Measurements from ENCODE around the gene NFATC3. TPM values are rescaled to one million over a fixed set of nuclear protein-coding genes. Genes with fewer than 3 reads are reported as not detected.
A peak's percentile ranks its signal among the peaks of the same experiment; 100 is the strongest.

The NFATC3 gene
- total RNA-seq, 1 donor: 153 TPM

- Histone ChIP-seq H3K27me3 (ENCODE audit: insufficient read depth, low read length) (peaks cover 2% of the 10 kb centered on the region), H3K9me3 (ENCODE audit: low read depth, low read length) (no peaks in the 10 kb centered on the region), H3K4me3 (ENCODE audit: low read length) (no peak overlapping the region)
These were observed 145.8 kb downstream of the NFATC3 start for GRCh38 chr16:68230956-68231355.

GRCh38 chr16:68231384-68232136 lies 146.4 kb downstream of the NFATC3 start:
- H3K4me1 ChIP-seq (ENCODE audit: insufficient read depth, low read length): peaks cover 22% of the 10 kb centered on the region

More at GRCh38 chr16:68230956-68231355, 145.8 kb downstream of the NFATC3 start:
- peaks cover 22% of the 10 kb centered on the region for H3K4me1 ChIP-seq (ENCODE audit: insufficient read depth, low read length)

DNA sequence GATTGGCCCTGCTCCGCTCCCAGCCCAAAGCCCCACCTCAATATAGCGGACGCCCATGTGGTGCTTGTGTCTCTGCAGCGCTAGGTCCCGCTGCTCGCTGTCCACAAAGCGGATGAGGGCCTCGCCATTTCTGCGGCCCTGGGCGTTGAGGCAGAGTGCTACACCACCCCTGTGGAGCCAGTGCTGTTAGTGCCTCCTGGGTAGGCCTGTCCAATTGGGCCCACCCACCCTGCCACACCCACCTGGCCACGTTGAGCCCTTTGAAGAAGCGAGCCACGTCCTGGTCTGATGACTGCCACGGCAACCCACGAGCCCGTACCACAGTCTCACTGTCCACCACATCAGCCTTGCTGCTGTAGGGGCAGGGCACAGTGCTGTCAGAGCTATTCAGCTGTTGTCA lies 147.2 kb downstream of the NFATC3 start:
- Histone ChIP-seq H3K4me3 (ENCODE audit: low read length) (no peak overlapping the region), H3K27me3 (ENCODE audit: insufficient read depth, low read length) (peaks cover 7% of the 10 kb centered on the region), H3K4me1 (ENCODE audit: insufficient read depth, low read length) (peaks cover 25% of the 10 kb centered on the region), H3K9me3 (ENCODE audit: low read depth, low read length) (no peaks in the 10 kb centered on the region)

More at GRCh38 chr16:68231384-68232136, 146.4 kb downstream of the NFATC3 start:
- Histone ChIP-seq H3K27me3 (ENCODE audit: insufficient read depth, low read length) (peaks cover 7% of the 10 kb centered on the region), H3K9me3 (ENCODE audit: low read depth, low read length) (no peaks in the 10 kb centered on the region), H3K4me3 (ENCODE audit: low read length) (no peak overlapping the region)

DNA sequence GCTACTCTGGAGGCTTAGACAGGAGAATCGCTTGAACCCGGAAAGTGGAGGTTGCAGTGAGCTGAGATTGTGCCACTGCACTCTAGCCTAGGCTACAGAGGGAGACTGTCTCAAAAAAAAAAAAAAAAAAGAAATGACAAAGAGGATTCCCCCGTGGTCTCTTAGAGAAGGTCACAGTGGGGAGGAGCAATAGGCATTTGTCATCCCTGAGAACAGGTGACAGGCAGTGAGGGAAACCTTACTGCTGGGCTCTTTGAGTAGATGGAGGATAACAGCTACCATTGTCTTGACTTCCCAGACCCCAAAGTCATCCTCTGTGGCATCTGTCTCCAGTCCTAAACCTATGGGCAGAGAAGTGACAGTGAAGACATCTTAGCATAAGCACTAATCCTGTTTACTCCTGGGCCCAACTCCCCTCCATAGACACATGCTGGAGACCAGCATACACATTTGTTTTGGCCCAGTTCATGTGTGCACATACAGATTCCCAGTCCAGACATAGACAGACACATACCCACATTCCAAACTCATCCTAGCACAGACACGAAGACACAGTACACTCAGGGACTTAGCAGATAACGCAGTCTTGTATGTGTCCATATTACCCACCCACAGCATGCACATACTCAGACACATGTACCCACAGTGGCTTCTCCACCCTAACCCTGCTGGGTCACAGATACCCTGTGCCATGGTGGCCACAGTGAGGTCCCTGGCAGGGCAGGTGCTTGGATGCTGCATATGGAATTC lies 148.1 kb downstream of the NFATC3 start:
- H3K4me3 ChIP-seq (ENCODE audit: low read length): no peak overlapping the region
- H3K27me3 ChIP-seq (ENCODE audit: insufficient read depth, low read length): peaks cover 7% of the 10 kb centered on the region
- no peaks in the 10 kb centered on the region for H3K9me3 ChIP-seq (ENCODE audit: low read depth, low read length)
- H3K4me1 ChIP-seq (ENCODE audit: insufficient read depth, low read length): peaks cover 23% of the 10 kb centered on the region

- no peaks in the 10 kb centered on the region for H3K9me3 ChIP-seq (ENCODE audit: low read depth, low read length)
These were observed 148.6 kb downstream of the NFATC3 start for GRCh38 chr16:68233835-68234187.

DNA sequence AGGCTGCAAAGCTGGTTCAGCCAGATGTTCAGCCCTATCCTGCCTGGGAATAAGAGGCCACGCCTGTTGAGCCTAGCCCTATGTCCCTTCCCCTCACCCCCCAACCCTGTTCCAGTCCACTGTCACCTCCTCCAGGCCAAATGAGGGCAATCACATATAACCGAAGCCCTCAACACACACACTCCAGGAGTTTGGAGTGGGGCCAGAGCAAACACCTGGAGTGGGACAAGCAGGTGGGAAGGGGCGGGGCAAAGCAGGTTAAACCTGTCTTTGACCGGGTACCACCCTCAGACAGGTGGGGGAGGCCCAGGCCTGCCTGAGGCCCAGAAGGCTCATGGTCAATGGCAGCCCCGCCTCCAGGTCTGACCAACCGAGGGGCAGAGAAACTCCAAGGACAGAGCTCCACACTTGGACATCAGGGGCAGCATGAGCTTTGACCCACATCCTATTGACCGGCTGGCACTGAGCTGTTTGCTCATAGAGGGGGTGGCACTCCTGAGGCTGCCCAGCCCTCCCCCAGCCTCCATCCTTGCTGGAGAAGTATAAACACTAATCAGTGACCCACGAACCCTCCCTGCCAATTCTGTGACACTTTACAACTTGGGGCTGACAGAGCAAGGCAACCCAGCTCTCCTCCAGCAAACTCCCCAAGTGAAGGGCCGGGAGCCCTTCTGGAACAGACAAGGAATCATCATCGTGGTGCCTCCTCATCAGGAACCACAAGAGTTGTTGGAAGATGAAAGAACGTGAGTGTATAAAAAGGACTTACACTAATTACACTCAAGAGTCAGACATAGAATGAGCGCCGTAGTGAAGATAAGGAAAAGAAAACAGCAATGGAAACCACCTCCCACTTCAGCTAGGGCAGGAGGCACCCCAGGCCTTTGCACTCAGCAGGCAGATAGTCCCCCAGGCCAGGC lies 149.3 kb downstream of the NFATC3 start:
- Histone ChIP-seq H3K27me3 (ENCODE audit: insufficient read depth, low read length) (peaks cover 7% of the 10 kb centered on the region), H3K9me3 (ENCODE audit: low read depth, low read length) (no peaks in the 10 kb centered on the region), H3K4me1 (ENCODE audit: insufficient read depth, low read length) (peaks cover 32% of the 10 kb centered on the region), H3K4me3 (ENCODE audit: low read length) (no peak overlapping the region)

More at GRCh38 chr16:68233835-68234187, 148.6 kb downstream of the NFATC3 start:
- Histone ChIP-seq H3K4me3 (ENCODE audit: low read length) (no peak overlapping the region), H3K27me3 (ENCODE audit: insufficient read depth, low read length) (peaks cover 7% of the 10 kb centered on the region), H3K4me1 (ENCODE audit: insufficient read depth, low read length) (peaks cover 27% of the 10 kb centered on the region)

DNA sequence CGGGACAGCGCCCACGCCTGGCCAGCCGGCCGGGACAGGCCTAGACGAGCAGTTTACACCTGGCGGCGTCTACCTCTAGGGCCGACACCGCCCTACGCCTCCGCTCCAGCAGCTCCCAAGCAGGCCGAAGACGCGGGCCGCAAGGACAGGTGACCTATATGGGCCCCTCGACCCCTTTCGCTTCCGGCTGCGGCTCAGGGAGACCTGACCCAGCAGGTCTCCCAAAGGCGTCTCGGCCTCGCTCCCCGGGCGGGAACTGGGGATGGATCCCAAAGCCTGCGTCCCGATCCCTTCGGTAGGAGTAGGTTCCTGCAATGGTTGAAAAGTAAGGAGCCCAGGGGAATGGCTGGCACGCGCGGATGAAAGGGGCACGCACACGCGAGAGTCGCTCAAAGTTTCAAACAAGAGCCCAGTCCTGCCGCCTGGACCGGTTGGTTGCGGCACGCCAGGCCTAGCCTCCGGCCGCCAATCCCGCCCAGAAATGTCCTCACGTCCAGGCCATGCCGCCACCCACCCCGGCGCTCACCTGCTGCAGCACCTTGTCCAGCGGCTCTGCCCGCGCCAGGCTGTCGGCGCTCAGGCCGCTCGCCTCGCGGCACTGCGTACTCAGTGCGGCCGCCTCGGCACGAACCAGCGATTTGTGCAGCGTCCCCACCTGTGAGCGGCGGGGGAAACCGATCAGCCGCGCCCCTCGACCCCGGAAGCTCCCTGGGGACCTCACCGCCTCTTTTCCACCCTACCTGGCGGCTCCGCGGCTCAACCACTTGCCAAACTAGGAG lies 150.1 kb downstream of the NFATC3 start:
- Histone ChIP-seq H3K4me3 (ENCODE audit: low read length) (no peak overlapping the region), H3K27me3 (ENCODE audit: insufficient read depth, low read length) (peaks cover 7% of the 10 kb centered on the region), H3K4me1 (ENCODE audit: insufficient read depth, low read length) (peaks cover 40% of the 10 kb centered on the region), H3K9me3 (ENCODE audit: low read depth, low read length) (no peaks in the 10 kb centered on the region)

DNA sequence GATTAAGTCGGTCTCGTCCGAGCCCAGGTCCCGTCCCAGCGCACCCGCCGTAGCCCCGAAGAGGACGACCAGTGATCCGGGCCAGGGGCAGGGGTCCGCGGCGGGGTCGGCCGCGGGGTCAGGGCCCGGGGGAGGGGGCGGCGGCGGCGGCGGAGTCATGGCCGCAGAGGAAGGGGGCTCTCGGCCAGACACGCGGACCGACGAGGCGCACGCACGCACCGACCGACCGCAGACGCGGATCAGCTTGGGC lies 150.6 kb downstream of the NFATC3 start, which contains the start of gene ESRP2:
TSS of gene ESRP2 (minus strand) at position 241 of the 250 bp plus-strand sequence. CDS start at position 159, 82 bp downstream.
- H3K4me1 ChIP-seq (ENCODE audit: insufficient read depth, low read length): peaks cover 40% of the 10 kb centered on the region
- no peaks in the 10 kb centered on the region for H3K9me3 ChIP-seq (ENCODE audit: low read depth, low read length)
- peaks cover 7% of the 10 kb centered on the region for H3K27me3 ChIP-seq (ENCODE audit: insufficient read depth, low read length)
- peak within 1 kb of the TSS; percentile 7 for H3K4me3 ChIP-seq (ENCODE audit: low read length)

DNA sequence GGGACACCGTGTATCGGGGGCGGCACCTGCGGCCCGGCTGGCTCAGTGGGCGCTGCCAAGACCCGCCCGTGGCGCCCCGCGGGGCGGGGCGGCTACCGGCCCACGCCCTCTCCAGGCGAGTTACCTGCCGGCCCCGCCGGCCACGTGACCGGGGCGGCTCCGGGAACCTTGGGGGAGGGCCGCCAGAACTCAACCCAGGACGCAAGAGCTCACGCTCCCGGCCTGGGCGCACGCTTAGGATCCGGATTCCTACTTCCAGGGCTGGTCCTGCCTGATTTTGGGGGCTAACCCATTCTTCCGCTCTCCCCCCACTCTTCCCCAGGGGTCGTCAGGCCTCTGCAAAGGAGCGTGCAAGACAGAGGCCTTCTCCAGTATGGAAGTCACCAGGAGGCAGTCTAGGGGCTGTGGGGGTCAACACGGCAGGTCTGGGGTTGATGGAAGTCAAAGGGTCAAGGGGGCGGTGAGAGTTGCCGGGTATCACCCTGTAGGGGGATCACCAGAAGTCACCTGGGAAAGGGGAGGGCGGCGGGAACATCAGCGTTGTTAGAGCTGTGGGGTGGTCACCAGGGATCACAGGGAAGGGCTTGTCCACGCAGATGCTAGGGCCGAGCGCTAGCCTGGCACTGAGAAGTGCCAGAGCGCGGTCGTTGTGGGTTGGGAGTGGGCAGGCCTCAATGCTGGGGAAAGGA lies 151.1 kb downstream of the NFATC3 start:
- peaks cover 40% of the 10 kb centered on the region for H3K4me1 ChIP-seq (ENCODE audit: insufficient read depth, low read length)
- H3K9me3 ChIP-seq (ENCODE audit: low read depth, low read length): no peaks in the 10 kb centered on the region
- H3K27me3 ChIP-seq (ENCODE audit: insufficient read depth, low read length): peaks cover 7% of the 10 kb centered on the region
- H3K4me3 ChIP-seq (ENCODE audit: low read length): peak overlapping the region; percentile 7

DNA sequence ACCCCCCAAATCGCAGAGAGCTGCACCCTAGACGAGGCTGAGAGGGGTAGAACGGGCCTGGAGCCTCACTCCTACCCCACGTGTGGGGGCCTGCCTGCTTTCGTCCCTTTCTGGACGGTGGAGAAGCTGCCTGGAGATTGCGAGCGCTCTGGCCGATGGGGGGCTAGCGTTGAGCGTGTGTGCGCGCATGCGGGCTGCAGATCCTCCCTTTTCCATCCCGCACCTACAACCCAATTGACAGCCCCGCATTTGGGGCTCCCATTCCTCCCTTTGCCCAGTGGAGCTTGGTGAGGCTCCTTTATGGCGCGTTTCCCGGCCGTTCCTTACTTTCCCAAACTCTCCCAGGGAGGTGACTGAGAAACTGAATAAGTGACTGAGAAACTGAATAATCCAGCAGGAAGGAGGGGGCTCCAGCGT lies 151.7 kb downstream of the NFATC3 start:
- peaks cover 40% of the 10 kb centered on the region for H3K4me1 ChIP-seq (ENCODE audit: insufficient read depth, low read length)
- peak overlapping the region; percentile 54 for H3K4me3 ChIP-seq (ENCODE audit: low read length)
- H3K27me3 ChIP-seq (ENCODE audit: insufficient read depth, low read length): peaks cover 7% of the 10 kb centered on the region
- no peaks in the 10 kb centered on the region for H3K9me3 ChIP-seq (ENCODE audit: low read depth, low read length)

DNA sequence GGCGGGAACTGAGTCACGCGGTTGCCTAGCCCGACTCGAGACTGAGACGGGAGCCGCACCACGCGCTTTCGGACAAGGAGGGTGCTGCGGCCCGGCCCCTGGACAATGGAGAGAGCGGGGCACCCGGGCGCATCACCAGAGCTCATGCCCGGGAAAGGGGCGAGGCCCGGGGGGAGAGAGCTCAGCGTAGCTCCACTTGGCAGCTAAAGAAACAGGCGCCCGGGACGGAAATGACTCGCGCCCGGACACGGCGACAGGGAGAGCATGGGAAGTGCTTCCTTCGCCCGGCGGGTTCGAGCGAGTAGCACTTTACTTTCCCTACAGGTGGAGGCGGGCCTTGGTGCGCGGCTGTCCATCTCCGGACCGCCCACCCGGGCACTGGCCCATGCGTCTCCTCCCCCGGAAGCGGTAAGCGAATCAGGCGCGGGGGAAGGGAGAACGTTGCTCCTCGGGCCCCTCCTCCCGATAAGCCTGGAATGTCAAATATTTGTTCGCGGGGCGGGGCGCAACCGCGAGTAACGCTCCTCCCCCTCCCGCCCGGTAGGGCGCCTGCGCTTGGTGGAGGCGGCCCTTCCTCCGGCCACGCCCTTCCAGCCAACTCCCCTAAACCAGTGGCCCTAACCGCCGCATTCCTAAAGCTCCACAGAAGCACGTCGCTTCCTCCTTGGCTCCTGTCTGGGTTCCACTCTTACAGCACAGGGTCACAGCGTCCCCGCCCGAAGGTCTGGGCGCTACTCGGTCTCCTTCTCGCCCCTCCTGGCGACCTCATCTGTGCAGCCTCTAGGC lies 152.3 kb downstream of the NFATC3 start:
- H3K4me3 ChIP-seq (ENCODE audit: low read length): peak overlapping the region; percentile 54
- H3K27me3 ChIP-seq (ENCODE audit: insufficient read depth, low read length): peaks cover 7% of the 10 kb centered on the region
- H3K9me3 ChIP-seq (ENCODE audit: low read depth, low read length): no peaks in the 10 kb centered on the region
- H3K4me1 ChIP-seq (ENCODE audit: insufficient read depth, low read length): peaks cover 40% of the 10 kb centered on the region

DNA sequence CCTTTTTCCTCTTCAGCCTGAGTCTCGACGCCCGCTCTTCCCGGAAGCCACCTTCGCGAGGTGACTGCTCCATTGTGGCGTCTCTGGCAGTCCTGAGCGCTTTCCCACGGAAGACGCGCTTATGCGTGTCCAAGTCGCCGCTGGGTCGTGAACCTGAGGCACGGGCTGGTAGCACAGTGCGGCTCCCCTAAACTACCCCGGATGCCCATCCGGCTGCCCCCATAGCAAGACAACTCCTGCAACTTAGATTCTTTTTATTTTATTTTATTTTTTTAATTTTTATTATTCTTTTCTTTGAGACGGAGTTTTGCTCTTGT lies 152.8 kb downstream of the NFATC3 start:
- H3K27me3 ChIP-seq (ENCODE audit: insufficient read depth, low read length): peaks cover 7% of the 10 kb centered on the region
- peaks cover 40% of the 10 kb centered on the region for H3K4me1 ChIP-seq (ENCODE audit: insufficient read depth, low read length)
- peak overlapping the region; percentile 54 for H3K4me3 ChIP-seq (ENCODE audit: low read length)

DNA sequence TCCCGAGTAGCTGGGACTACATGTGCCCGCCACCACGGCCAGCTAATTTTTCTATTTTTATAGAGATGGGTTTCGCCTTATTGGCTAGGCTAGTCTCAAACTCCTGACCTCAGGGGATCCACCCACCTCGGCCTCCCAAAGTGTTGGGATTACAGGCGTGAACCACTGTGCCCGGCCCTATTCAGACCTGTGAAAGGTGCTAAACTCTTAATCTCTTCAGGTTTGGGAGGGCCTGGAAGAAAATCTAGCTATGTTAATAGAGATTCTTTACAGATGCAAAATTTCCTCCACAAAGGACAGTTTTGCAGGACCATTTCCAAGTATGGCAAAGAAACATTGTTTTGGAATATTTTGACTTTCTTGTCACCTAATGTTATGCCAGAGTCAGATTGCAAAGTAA lies 156.9 kb downstream of the NFATC3 start:
- Histone ChIP-seq H3K9me3 (ENCODE audit: low read depth, low read length) (no peaks in the 10 kb centered on the region), H3K4me3 (ENCODE audit: low read length) (no peak overlapping the region), H3K4me1 (ENCODE audit: insufficient read depth, low read length) (peaks cover 53% of the 10 kb centered on the region), H3K27me3 (ENCODE audit: insufficient read depth, low read length) (no peaks in the 10 kb centered on the region)

More for the DNA sequence above, 152.8 kb downstream of the NFATC3 start:
- no peaks in the 10 kb centered on the region for H3K9me3 ChIP-seq (ENCODE audit: low read depth, low read length)
